LNCaP clone FGC (cell line): ENCODE data around the gene TSGA10IP.

Experiments
- DNase-seq: peaks from one replicate; pipeline ENCODE4 v3.0.0-alpha.2; 2011; ENCODE audit warnings: low read depth
- H3K4me3 ChIP-seq: 2 replicates; pipeline ENCODE4 v1.5.1; 2011; ENCODE audit warnings: mild to moderate bottlenecking, low read depth, low read length, control low read depth
- CTCF ChIP-seq: IDR thresholded peaks from 2 replicates; pipeline ENCODE4 v1.5.1; 2012; ENCODE audit warnings: mild to moderate bottlenecking; ENCODE audit not compliant: control insufficient read depth, insufficient read depth; ENCODE audit errors: extremely low read depth

TSGA10IP gene

GRCh38 chr11:65945430-65945911 is at the start of gene TSGA10IP:
TSGA10IP (plus strand) TSS chr11:65945480; CDS start chr11:65945676, 196 bp downstream.
- no peak for TF ChIP-seq CTCF
- no peak within 1 kb of the TSS for H3K4me3 ChIP-seq
- DNase-seq = no peak

- H3K4me3 ChIP-seq = no peak overlapping the region
Observed at GRCh38 chr11:65895482-65895981, 49.7 kb upstream of the TSGA10IP start.

DNA sequence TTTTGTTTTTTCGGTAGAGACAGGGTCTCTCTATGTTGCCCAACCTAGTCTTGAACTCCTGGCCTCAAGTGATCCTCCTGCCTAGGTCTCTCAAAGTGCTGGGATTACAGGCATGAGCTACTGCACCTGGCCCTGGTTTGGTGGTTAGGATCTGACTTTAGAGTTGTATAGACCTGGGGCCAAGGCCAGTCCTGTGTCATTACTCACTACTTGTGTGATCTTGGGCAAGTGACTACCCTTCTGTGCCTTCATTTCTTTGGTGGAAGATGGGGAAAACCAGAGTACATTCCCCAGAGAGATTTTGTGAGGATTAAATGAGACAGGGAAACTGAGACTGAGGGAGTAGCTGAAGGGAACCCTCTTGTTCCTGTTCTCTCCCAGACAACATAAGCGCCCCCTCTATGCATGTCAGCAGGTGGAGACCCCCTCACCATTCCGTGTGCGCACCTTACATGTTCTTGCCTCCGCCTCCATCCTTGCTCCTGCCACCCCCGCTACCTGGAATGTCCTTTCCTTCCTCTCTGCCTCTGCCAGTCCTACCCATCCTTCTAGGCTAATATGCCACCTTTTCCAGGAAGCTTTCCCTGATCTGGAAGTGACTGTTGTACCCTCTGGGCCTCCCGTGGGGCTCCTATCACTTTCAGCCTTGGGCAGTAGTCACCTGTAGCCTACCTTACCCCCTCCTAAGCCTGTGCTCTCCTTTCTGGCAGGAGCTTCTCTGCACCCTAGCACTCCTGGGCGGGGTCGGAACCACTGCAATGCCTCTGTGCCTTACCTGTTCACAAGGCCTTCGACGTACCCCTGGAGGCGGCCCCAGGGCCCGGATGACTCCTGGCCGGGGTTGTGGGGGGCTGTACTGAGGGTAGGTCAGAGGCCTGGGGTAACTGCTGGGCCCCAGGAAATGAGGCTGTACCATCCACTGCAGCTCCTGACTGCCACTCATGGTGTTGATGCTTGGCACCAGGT is 49.0 kb upstream of the TSGA10IP start:
- no peak overlapping the region for H3K4me3 ChIP-seq
- TF ChIP-seq CTCF = no peak
- no peak for DNase-seq

More at GRCh38 chr11:65895482-65895981, 49.7 kb upstream of the TSGA10IP start:
- TF ChIP-seq CTCF = no peak
- no peak for DNase-seq

DNA sequence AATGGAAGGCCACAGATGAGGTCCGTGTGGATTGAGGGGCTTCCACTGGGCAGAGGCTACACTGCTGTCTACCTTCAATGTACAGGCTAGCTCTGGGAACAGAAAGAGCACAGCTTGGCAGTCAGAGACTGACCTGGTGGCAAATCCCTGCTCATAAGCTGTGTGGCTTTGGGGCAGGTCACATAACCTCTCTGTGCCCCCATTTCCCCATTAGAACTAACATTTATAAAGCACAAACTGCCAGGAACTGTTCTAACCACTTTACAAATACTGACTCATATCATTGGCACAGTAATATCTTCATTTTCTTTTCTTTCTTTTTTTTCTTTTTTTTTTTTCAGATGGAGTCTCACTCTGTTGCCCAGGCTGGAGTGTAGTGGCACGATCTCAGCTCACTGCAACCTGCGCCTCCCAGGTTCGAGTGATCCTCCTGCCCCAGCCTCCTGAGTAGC is 48.2 kb upstream of the TSGA10IP start:
- no peak for TF ChIP-seq CTCF
- H3K4me3 ChIP-seq = no peak overlapping the region
- no peak for DNase-seq

DNA sequence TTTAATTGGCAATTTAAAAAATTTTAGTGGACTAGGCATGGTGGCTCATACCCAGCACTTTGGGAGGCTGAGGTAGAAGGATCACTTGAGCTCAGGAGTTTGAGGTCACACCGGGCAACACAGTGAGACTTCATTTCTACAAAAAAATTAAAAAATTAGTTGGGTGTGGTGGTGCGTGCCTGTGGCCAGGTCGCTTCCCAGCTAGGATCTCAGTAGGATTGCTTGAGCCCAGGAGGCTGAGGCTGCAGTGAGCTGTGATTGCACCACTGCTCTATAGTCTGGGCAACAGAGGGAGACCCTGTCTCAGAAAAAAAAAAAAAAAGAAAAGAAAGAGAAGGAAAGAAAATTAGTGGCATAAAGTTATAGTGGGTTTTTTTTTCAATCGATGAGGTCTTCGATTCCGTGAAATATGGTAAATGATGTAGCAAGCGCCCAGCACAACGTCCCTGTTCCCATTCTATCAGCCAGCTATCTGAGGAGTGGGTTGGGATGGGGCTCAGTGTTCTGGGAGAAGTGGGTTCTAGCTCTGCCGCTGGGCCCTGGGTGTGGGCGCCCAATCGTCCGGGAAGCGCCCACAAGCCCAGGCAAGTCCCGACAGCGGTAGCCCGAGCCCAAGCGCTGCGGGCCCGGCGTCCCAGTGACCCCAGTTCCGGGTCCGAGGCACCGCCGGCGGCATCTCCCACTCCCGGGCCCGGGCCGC is 46.5 kb upstream of the TSGA10IP start:
- no peak overlapping the region for H3K4me3 ChIP-seq
- no peak for TF ChIP-seq CTCF
- no peak for DNase-seq

DNA sequence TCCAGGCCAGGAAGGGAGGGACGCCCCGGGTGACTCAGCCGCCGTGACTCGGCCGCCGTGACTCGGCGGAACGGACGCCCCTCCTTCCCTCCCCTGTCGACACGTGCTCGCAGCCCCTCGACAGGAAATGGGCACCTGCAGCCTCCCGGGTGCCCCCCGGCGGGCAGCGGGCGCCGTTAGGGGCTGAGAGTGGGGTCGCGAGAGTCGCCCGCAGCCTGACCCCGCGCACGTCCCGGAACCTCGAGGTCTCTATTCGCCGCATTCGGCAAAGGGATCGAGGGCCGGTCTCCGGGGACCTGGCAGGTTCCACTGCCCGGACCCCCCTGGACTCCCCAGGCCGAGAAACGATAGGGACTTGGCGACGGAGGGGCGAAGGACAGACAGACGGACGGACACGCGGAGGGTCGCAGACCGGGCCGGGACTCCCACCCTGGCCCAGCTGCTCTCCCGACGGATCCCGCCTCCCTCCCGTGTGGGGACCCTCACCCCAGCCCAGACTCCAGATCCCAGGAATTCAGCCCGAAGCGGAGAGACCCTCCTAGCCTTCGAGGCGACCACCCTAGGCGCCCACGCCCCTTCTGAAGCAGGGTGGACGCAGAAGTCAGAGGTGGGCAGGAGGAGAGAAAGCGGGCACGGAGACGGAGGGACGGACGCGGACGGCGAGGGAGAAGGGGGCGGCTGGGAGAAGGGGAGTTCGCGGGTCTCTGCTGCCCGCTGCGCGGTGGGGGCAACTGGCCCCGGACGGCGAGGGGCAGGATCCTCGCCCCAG is 45.7 kb upstream of the TSGA10IP start:
- no peak for TF ChIP-seq CTCF
- peak overlapping the region; percentile 46 for H3K4me3 ChIP-seq
- no peak for DNase-seq
